NT2/D1 (cell line): ENCODE results near the gene PIK3CB.
"Not testable (repeated sequence)": the region's sequence is repeated elsewhere in the genome, so short reads cannot be mapped to it uniquely, and the experiment has no call there.

Source experiments
- DNase-seq: peaks from one replicate; pipeline ENCODE4 v3.0.0-alpha.2; 2011; ENCODE audit warnings: low read depth, low spot score
- H3K27me3 ChIP-seq: 2 replicates; pipeline ENCODE4 v1.6.0; 2011; ENCODE audit warnings: mild to moderate bottlenecking; ENCODE audit not compliant: insufficient read length, insufficient read depth
- H3K36me3 ChIP-seq: 2 replicates; pipeline ENCODE4 v1.6.1; 2011; ENCODE audit warnings: mild to moderate bottlenecking, low read length, mixed read lengths; ENCODE audit not compliant: insufficient read depth, insufficient read length
- H3K4me1 ChIP-seq: 2 replicates; pipeline ENCODE4 v1.5.1; 2011; ENCODE audit not compliant: insufficient read depth, insufficient read length
- H3K4me3 ChIP-seq: 2 replicates; pipeline ENCODE4 v1.5.1; 2011; ENCODE audit warnings: low read depth; ENCODE audit not compliant: insufficient read length
- H3K9ac ChIP-seq: 2 replicates; pipeline ENCODE4 v1.6.0; 2011; ENCODE audit warnings: low read depth; ENCODE audit not compliant: insufficient read length
- H3K9me3 ChIP-seq: 2 replicates; pipeline ENCODE4 v1.5.1; 2011; ENCODE audit warnings: mild to moderate bottlenecking, low read length; ENCODE audit not compliant: insufficient read depth
- SUZ12 ChIP-seq: IDR thresholded peaks from 2 replicates; pipeline ENCODE4 v1.6.1; 2011; ENCODE audit not compliant: insufficient read length, insufficient read depth; ENCODE audit errors: extremely low read depth
- YY1 ChIP-seq: IDR thresholded peaks from 2 replicates; pipeline ENCODE4 v1.6.1; 2011; ENCODE audit not compliant: insufficient read length, insufficient read depth
- ZNF274 ChIP-seq: IDR thresholded peaks from 2 replicates; pipeline ENCODE4 v1.6.1; 2011; ENCODE audit warnings: mild to moderate bottlenecking, low read depth, low read length

Gene PIK3CB

DNA sequence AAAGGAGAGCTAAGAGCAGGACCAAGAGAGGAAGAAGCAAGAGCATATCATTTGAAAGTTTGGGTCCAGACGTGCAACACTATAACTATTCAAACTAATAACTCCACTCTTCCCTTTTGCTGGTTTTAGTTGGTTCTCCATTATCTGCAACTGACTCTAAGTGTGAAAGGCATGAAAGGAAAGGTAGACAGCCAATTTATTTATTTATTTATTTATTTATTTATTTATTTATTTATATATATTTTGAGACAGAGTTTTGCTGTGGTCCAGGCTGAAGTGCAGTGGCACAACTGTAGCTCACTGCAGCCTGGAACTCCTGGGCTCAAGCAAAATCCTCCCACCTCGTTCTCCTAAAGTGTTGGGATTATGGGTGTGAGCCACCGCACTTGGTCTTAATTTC, 22.1 kb upstream of the PIK3CB start:
- H3K9ac ChIP-seq = no peak overlapping the region
- DNase-seq = no peak
- TF ChIP-seq SUZ12 (no peak), YY1 (no peak), ZNF274 (no peak)
- no peaks in the 10 kb centered on the region for H3K36me3 ChIP-seq
- H3K27me3 ChIP-seq = no peaks in the 10 kb centered on the region
- no peak overlapping the region for H3K4me3 ChIP-seq
- H3K9me3 ChIP-seq = no peaks in the 10 kb centered on the region
- peaks cover 5% of the 10 kb centered on the region for H3K4me1 ChIP-seq

GRCh38 chr3:138854940-138855339, 20.2 kb upstream of the PIK3CB start:
- no peak for TF ChIP-seq SUZ12
- TF ChIP-seq ZNF274 = no peak
- TF ChIP-seq YY1 = no peak
- DNase-seq = no peak
- H3K9me3 ChIP-seq = no peaks in the 10 kb centered on the region

GRCh38 chr3:138854204-138854603, 19.5 kb upstream of the PIK3CB start:
- H3K9ac ChIP-seq = no peak overlapping the region
- no peak for DNase-seq
- no peaks in the 10 kb centered on the region for H3K27me3 ChIP-seq
- no peak for TF ChIP-seq YY1
- TF ChIP-seq SUZ12 = no peak
- no peak for TF ChIP-seq ZNF274
- H3K4me3 ChIP-seq = no peak overlapping the region
- no peaks in the 10 kb centered on the region for H3K36me3 ChIP-seq
- H3K9me3 ChIP-seq = no peaks in the 10 kb centered on the region
- H3K4me1 ChIP-seq = peaks cover 2% of the 10 kb centered on the region

More at GRCh38 chr3:138854940-138855339, 20.2 kb upstream of the PIK3CB start:
- Histone ChIP-seq H3K4me3 (no peak overlapping the region), H3K36me3 (no peaks in the 10 kb centered on the region), H3K9ac (no peak overlapping the region), H3K4me1 (no peaks in the 10 kb centered on the region), H3K27me3 (no peaks in the 10 kb centered on the region)

DNA sequence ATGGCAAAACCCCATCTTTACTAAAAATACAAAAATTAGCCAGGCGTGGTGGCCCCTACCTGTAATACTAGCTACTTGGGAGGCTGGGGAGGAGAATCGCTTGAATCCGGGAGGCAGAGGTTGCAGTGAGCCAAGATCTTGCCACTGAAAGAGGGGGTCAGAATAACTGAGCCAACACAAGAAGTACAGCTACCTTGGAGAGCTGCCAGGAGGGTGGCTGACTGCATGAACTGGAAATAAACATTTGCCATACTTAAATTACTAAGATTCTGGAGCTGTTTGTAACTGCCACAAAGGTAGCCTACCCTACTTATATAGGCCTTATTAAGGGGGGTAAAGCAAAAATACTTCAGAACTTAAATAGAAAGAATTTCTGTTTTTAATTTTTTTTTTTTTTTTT, 15.4 kb upstream of the PIK3CB start:
- Histone ChIP-seq H3K9me3 (no peaks in the 10 kb centered on the region), H3K4me3 (no peak overlapping the region), H3K4me1 (peaks cover 2% of the 10 kb centered on the region), H3K27me3 (no peaks in the 10 kb centered on the region), H3K36me3 (no peaks in the 10 kb centered on the region), H3K9ac (no peak overlapping the region)
- TF ChIP-seq SUZ12 = no peak
- TF ChIP-seq YY1 = no peak
- DNase-seq = no peak

- no peaks in the 10 kb centered on the region for H3K36me3 ChIP-seq
- TF ChIP-seq ZNF274 = no peak
- TF ChIP-seq SUZ12 = no peak
- TF ChIP-seq YY1 = no peak
- H3K4me1 ChIP-seq = peaks cover 2% of the 10 kb centered on the region
- no peak for DNase-seq
- no peak overlapping the region for H3K9ac ChIP-seq
- no peak overlapping the region for H3K4me3 ChIP-seq
- no peaks in the 10 kb centered on the region for H3K9me3 ChIP-seq
- no peaks in the 10 kb centered on the region for H3K27me3 ChIP-seq
These were observed 14.7 kb upstream of the PIK3CB start for GRCh38 chr3:138849222-138849940.

DNA sequence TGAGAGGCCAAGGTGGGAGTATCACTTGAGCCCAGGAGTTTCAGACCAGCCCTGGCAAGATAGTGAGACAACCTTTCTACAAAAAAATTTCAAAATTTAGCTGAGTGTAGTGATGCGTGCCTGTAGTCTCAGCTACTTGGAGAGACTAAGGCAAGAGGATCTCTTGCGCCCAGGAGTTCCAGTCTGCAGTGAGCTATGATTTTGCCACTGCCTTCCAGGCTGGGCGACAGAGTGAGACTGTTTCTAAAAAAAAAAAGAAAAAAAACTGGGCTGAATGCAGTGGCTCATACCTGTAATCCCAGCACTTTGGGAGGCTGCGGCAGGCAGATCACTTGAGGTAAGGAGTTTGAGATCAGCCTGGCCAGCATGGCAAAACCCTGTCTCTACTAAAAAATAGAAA, 14.0 kb upstream of the PIK3CB start:
- Histone ChIP-seq H3K27me3 (no peaks in the 10 kb centered on the region), H3K9ac (no peak overlapping the region), H3K4me1 (peaks cover 2% of the 10 kb centered on the region), H3K36me3 (no peaks in the 10 kb centered on the region), H3K4me3 (no peak overlapping the region), H3K9me3 (no peaks in the 10 kb centered on the region)
- TF ChIP-seq ZNF274 (no peak), YY1 (no peak), SUZ12 (no peak)
- no peak for DNase-seq

GRCh38 chr3:138846824-138847223, 12.1 kb upstream of the PIK3CB start:
- H3K36me3 ChIP-seq, DNase-seq, H3K9me3 ChIP-seq, H3K27me3 ChIP-seq, H3K4me3 ChIP-seq, H3K4me1 ChIP-seq, H3K9ac ChIP-seq: not testable (repeated sequence)
